Activated CD8-positive, alpha-beta memory T cell treated with anti-CD3 and anti-CD28 coated beads, Interleukin-2, amount 50 U/mL, for 24 hours (primary cell): ENCODE results near the gene DCHS1.

ENCODE experiments used
- DNase-seq: peaks from one replicate; pipeline ENCODE4 v3.0.0-alpha.2; 2020; ENCODE audit errors: extremely low read depth

The DCHS1 gene

GRCh38 chr11:6594142-6594768 lies 61.4 kb downstream of the DCHS1 start:
- DNase-seq: no peak

- no peak for DNase-seq
Measured at GRCh38 chr11:6588018-6588417, 67.6 kb downstream of the DCHS1 start.

- DNase-seq: no peak
Measured at GRCh38 chr11:6587360-6587953, 68.2 kb downstream of the DCHS1 start.

- no peak for DNase-seq
Measured at GRCh38 chr11:6586434-6587359, 68.9 kb downstream of the DCHS1 start.

- DNase-seq: no peak
Measured at GRCh38 chr11:6584528-6584927, 71.1 kb downstream of the DCHS1 start.

- no peak for DNase-seq
Measured at GRCh38 chr11:6583584-6583983, 72.0 kb downstream of the DCHS1 start.

GRCh38 chr11:6579681-6580080 lies 75.9 kb downstream of the DCHS1 start:
- DNase-seq: no peak

GRCh38 chr11:6578134-6578533 lies 77.5 kb downstream of the DCHS1 start:
- no peak for DNase-seq

GRCh38 chr11:6576471-6577373 lies 78.9 kb downstream of the DCHS1 start:
- DNase-seq: no peak

GRCh38 chr11:6574816-6575715 lies 80.5 kb downstream of the DCHS1 start:
- DNase-seq: no peak

GRCh38 chr11:6572215-6572614 lies 83.4 kb downstream of the DCHS1 start:
- no peak for DNase-seq

- no peak for DNase-seq
Measured at GRCh38 chr11:6571434-6572008, 84.1 kb downstream of the DCHS1 start.
